Trophoblast cell (in vitro differentiated cells and primary cell): Measurements from ENCODE around the gene SLIT3.

Source experiments
- DNase-seq, 2 donors: peaks; one replicate each; pipeline ENCODE4 v3.0.0-alpha.2; 2016
- H2AFZ ChIP-seq: 2 replicates; pipeline ENCODE4 v1.6.1; 2013; ENCODE audit warnings: low read length, moderate library complexity, mild to moderate bottlenecking; ENCODE audit not compliant: insufficient read depth, poor library complexity
- H2AK5ac ChIP-seq: 2 replicates; pipeline ENCODE4 v1.6.1; 2013; ENCODE audit warnings: mild to moderate bottlenecking, low read length
- H2BK120ac ChIP-seq: 2 replicates; pipeline ENCODE4 v1.6.1; 2013; ENCODE audit warnings: low read length, mild to moderate bottlenecking, moderate library complexity; ENCODE audit not compliant: insufficient read depth, poor library complexity
- H2BK12ac ChIP-seq: 2 replicates; pipeline ENCODE4 v1.6.1; 2013; ENCODE audit warnings: mild to moderate bottlenecking, low read length, moderate library complexity
- H2BK5ac ChIP-seq: 2 replicates; pipeline ENCODE4 v1.6.1; 2013; ENCODE audit warnings: low read length, low read depth, moderate library complexity, mild to moderate bottlenecking; ENCODE audit not compliant: poor library complexity
- H3K14ac ChIP-seq: 2 replicates; pipeline ENCODE4 v1.6.1; 2013; ENCODE audit warnings: mild to moderate bottlenecking, low read length
- H3K18ac ChIP-seq: 2 replicates; pipeline ENCODE4 v1.6.1; 2013; ENCODE audit warnings: mild to moderate bottlenecking, low read length
- H3K23ac ChIP-seq: 2 replicates; pipeline ENCODE4 v1.6.1; 2013; ENCODE audit warnings: low read length
- H3K27ac ChIP-seq: 2 replicates; pipeline ENCODE4 v1.5.1; 2013; ENCODE audit warnings: low read depth, mild to moderate bottlenecking, inconsistent platforms, low read length, moderate library complexity
- H3K27me3 ChIP-seq: 2 replicates; pipeline ENCODE4 v1.6.1; 2013; ENCODE audit warnings: inconsistent platforms, mild to moderate bottlenecking, low read length, moderate library complexity; ENCODE audit not compliant: insufficient read depth
- H3K36me3 ChIP-seq, 2 experiments: 1 replicate in 1 of 2; 2 replicates in 1 of 2; pipeline ENCODE4 v1.6.1; 2013; ENCODE audit warnings: low read length in 2 of 2, mild to moderate bottlenecking in 2 of 2, moderate library complexity in 1 of 2; ENCODE audit not compliant: insufficient read depth in 2 of 2, control insufficient read depth in 1 of 2
- H3K4ac ChIP-seq: 2 replicates; pipeline ENCODE4 v1.6.1; 2013; ENCODE audit warnings: low read depth, mild to moderate bottlenecking, low read length, moderate library complexity
- H3K4me1 ChIP-seq, 2 experiments: 1 replicate in 1 of 2; 2 replicates in 1 of 2; pipeline ENCODE4 v1.6.1; 2013; ENCODE audit warnings: low read length in 2 of 2, mild to moderate bottlenecking in 2 of 2, moderate library complexity in 1 of 2; ENCODE audit not compliant: insufficient read depth in 2 of 2, control insufficient read depth in 1 of 2
- H3K4me2 ChIP-seq: 2 replicates; pipeline ENCODE4 v1.6.1; 2013; ENCODE audit warnings: inconsistent platforms, mild to moderate bottlenecking, low read length, moderate library complexity
- H3K4me3 ChIP-seq: 2 replicates; pipeline ENCODE4 v1.5.1; 2013; ENCODE audit warnings: mild to moderate bottlenecking, low read depth, low read length, inconsistent platforms
- H3K79me1 ChIP-seq: one replicate; pipeline ENCODE4 v1.6.1; 2013; ENCODE audit warnings: low read length
- H3K79me2 ChIP-seq: 2 replicates; pipeline ENCODE4 v1.6.1; 2013; ENCODE audit warnings: low read length, mild to moderate bottlenecking; ENCODE audit not compliant: control insufficient read depth, insufficient read depth, poor library complexity
- H3K9ac ChIP-seq: 2 replicates; pipeline ENCODE4 v1.6.1; 2013; ENCODE audit warnings: mild to moderate bottlenecking, low read length
- H3K9me3 ChIP-seq: 2 replicates; pipeline ENCODE4 v1.6.1; 2013; ENCODE audit warnings: low read depth, mild to moderate bottlenecking, control low read depth, inconsistent platforms, low read length; ENCODE audit not compliant: insufficient read depth
- H4K12ac ChIP-seq: 2 replicates; pipeline ENCODE4 v1.6.1; 2013; ENCODE audit warnings: low read depth, mild to moderate bottlenecking, low read length, moderate library complexity
- H4K8ac ChIP-seq: 2 replicates; pipeline ENCODE4 v1.6.1; 2013; ENCODE audit warnings: low read depth, mild to moderate bottlenecking, low read length, moderate library complexity
- H4K91ac ChIP-seq: one replicate; pipeline ENCODE4 v1.6.1; 2013; ENCODE audit warnings: low read depth, mild to moderate bottlenecking, low read length, moderate library complexity
- WGBS: extraction: QIAGEN DNeasy Blood & Tissue Kit; methylation state at CpG from one replicate; pipeline ENCODE4 v1.1.7; 2013; ENCODE audit warnings: missing lambda C conversion rate; ENCODE audit not compliant: insufficient read length, insufficient coverage; ENCODE audit errors: extremely low coverage; 5-methylcytosine and 5-hydroxymethylcytosine counted together

The SLIT3 gene

GRCh38 chr5:168833383-168833782, 467.6 kb downstream of the SLIT3 start:
- H2AK5ac ChIP-seq = no peak overlapping the region
- H4K12ac ChIP-seq = no peak overlapping the region
- no peak overlapping the region for H3K9ac ChIP-seq
- peaks cover 2% of the 10 kb centered on the region for H3K9me3 ChIP-seq
- H2BK120ac ChIP-seq = no peak overlapping the region
- peak in 1 of 2 donors; percentile 16 for DNase-seq
- H4K91ac ChIP-seq = no peak overlapping the region
- H3K36me3 ChIP-seq = peaks cover 0 to 3% of the 10 kb centered on the region in 2 experiments
- H3K4me3 ChIP-seq = no peak overlapping the region
- no peak overlapping the region for H3K27ac ChIP-seq
- no peak overlapping the region for H2BK12ac ChIP-seq
- H3K4ac ChIP-seq = no peak overlapping the region
- no peaks in the 10 kb centered on the region for H3K79me1 ChIP-seq
- WGBS = no CpG with 5 or more reads among the region's 3 CpGs
- no peak overlapping the region for H3K18ac ChIP-seq
- H2BK5ac ChIP-seq = no peak overlapping the region
- no peaks in the 10 kb centered on the region for H3K79me2 ChIP-seq
- no peak overlapping the region for H3K4me2 ChIP-seq
- H2AFZ ChIP-seq = no peak overlapping the region
- H3K27me3 ChIP-seq = no peaks in the 10 kb centered on the region
- no peak overlapping the region for H3K23ac ChIP-seq
- H3K4me1 ChIP-seq = no peaks in the 10 kb centered on the region
- no peak overlapping the region for H3K14ac ChIP-seq
- no peak overlapping the region for H4K8ac ChIP-seq

- Histone ChIP-seq H3K23ac (no peak overlapping the region), H3K4me2 (no peak overlapping the region), H3K4me3 (no peak overlapping the region), H3K9me3 (peaks cover 2% of the 10 kb centered on the region), H3K14ac (no peak overlapping the region), H3K27me3 (no peaks in the 10 kb centered on the region), H2BK12ac (no peak overlapping the region), H3K4ac (no peak overlapping the region), H2AFZ (no peak overlapping the region), H3K18ac (no peak overlapping the region), H3K27ac (no peak overlapping the region), H2BK120ac (no peak overlapping the region), H3K9ac (no peak overlapping the region), H3K79me2 (no peaks in the 10 kb centered on the region), H4K91ac (no peak overlapping the region), H2AK5ac (no peak overlapping the region), H4K8ac (no peak overlapping the region), H3K79me1 (no peaks in the 10 kb centered on the region), H3K36me3 (peaks cover 0 to 3% of the 10 kb centered on the region in 2 experiments), H4K12ac (no peak overlapping the region), H2BK5ac (no peak overlapping the region), H3K4me1 (no peaks in the 10 kb centered on the region)
- no peak for DNase-seq
- no CpG with 5 or more reads among the region's 6 CpGs for WGBS
These were observed 468.6 kb downstream of the SLIT3 start for GRCh38 chr5:168832308-168832707.

- Histone ChIP-seq H3K4me2 (no peak overlapping the region), H4K8ac (no peak overlapping the region), H2BK120ac (no peak overlapping the region), H3K23ac (no peak overlapping the region), H3K9ac (no peak overlapping the region), H3K79me1 (no peaks in the 10 kb centered on the region), H3K4me1 (no peaks in the 10 kb centered on the region), H2BK12ac (no peak overlapping the region), H3K4ac (no peak overlapping the region), H3K27me3 (no peaks in the 10 kb centered on the region), H2AK5ac (no peak overlapping the region), H2AFZ (no peak overlapping the region), H3K79me2 (no peaks in the 10 kb centered on the region), H3K9me3 (peaks cover 2% of the 10 kb centered on the region), H3K36me3 (peaks cover 0 to 6% of the 10 kb centered on the region in 2 experiments), H3K27ac (no peak overlapping the region), H3K18ac (no peak overlapping the region), H4K12ac (no peak overlapping the region), H3K14ac (no peak overlapping the region), H2BK5ac (no peak overlapping the region), H4K91ac (no peak overlapping the region), H3K4me3 (no peak overlapping the region)
- no peak for DNase-seq
- no CpG with 5 or more reads among the region's 7 CpGs for WGBS
These were observed 469.6 kb downstream of the SLIT3 start for GRCh38 chr5:168831383-168831782.

GRCh38 chr5:168830833-168831232, 470.1 kb downstream of the SLIT3 start:
- Histone ChIP-seq H3K79me1 (no peaks in the 10 kb centered on the region), H3K27ac (no peak overlapping the region), H3K9ac (no peak overlapping the region), H3K4me1 (no peaks in the 10 kb centered on the region), H2BK120ac (no peak overlapping the region), H3K4ac (no peak overlapping the region), H3K23ac (no peak overlapping the region), H4K12ac (no peak overlapping the region), H4K8ac (no peak overlapping the region), H3K9me3 (peaks cover 2% of the 10 kb centered on the region), H4K91ac (no peak overlapping the region), H3K27me3 (no peaks in the 10 kb centered on the region), H3K79me2 (no peaks in the 10 kb centered on the region), H2BK5ac (no peak overlapping the region), H2AK5ac (no peak overlapping the region), H3K18ac (no peak overlapping the region), H3K4me2 (no peak overlapping the region), H2BK12ac (no peak overlapping the region), H3K36me3 (peaks cover 0 to 6% of the 10 kb centered on the region in 2 experiments), H3K4me3 (no peak overlapping the region), H3K14ac (no peak overlapping the region), H2AFZ (no peak overlapping the region)
- no CpG with 5 or more reads among the region's 3 CpGs for WGBS
- DNase-seq = no peak
